Fibroblast of pulmonary artery (primary cell): ENCODE measurements around the gene GARS1.

Experiments used
- DNase-seq: peaks from one replicate; pipeline ENCODE4 v3.0.0-alpha.2; 2010; ENCODE audit warnings: low read depth
- H3K4me3 ChIP-seq: replicated peaks from 2 replicates; pipeline ENCODE4 v1.5.1; 2011; ENCODE audit warnings: low read depth, mild to moderate bottlenecking, control low read depth, low read length, moderate library complexity
- TF ChIP-seq, protein P1 (sequence below): IDR thresholded peaks from 2 replicates; pipeline ENCODE4 v1.5.1; 2011; ENCODE audit warnings: mild to moderate bottlenecking, control low read depth, low read length, inconsistent platforms; ENCODE audit errors: missing control alignments

The GARS1 gene

DNA sequence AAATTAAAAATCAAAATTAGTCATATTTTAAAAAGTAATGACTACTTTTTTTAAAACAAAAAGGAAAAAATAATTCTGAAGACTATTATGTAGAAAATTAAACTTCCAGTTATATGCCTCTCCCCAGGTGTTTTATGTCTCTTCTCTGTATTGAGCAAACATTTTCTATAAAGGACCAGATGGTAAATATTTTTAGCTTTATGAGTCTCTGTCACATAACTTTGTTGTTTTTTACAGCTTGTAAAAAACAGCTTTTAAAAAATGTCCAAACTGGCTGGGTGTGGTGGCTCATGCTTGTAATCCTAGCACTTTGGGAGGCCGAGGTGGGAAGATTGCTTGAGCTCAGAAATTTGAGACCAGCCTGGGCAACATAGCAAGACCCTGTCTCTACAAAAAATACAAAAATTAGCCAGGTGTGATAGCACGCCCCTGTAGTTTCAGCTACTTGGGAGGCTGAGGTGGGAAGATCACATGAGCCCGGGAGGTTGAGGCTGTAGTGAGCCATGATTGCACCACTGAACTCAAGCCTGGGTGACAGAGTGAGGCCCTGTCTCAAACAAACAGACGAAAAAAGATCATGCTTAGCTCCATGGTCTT is 23.5 kb downstream of the GARS1 start:
- TF ChIP-seq, protein P1, sequence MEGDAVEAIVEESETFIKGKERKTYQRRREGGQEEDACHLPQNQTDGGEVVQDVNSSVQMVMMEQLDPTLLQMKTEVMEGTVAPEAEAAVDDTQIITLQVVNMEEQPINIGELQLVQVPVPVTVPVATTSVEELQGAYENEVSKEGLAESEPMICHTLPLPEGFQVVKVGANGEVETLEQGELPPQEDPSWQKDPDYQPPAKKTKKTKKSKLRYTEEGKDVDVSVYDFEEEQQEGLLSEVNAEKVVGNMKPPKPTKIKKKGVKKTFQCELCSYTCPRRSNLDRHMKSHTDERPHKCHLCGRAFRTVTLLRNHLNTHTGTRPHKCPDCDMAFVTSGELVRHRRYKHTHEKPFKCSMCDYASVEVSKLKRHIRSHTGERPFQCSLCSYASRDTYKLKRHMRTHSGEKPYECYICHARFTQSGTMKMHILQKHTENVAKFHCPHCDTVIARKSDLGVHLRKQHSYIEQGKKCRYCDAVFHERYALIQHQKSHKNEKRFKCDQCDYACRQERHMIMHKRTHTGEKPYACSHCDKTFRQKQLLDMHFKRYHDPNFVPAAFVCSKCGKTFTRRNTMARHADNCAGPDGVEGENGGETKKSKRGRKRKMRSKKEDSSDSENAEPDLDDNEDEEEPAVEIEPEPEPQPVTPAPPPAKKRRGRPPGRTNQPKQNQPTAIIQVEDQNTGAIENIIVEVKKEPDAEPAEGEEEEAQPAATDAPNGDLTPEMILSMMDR, result no peak
- no peak overlapping the region for H3K4me3 ChIP-seq
- DNase-seq, result no peak

DNA sequence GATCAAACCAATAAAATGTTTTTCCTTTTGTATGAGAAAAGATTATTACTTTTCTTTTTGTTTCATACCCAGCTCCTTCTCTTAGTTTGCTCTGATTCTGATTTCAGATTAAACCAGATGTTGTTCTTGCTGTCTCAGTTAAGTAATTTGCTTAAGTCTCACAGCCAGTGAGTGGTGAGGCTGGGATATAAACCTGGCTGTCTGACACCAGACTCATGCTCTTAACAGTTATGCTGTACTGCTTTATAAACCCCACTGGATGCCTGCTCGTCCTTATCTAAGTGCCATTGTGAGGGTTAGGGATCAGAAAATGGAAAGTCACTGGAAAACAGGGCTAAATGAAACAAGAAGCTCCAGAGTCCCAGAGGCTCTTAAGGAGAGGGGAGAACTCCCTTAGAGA is 24.3 kb downstream of the GARS1 start:
- H3K4me3 ChIP-seq, result no peak overlapping the region
- TF ChIP-seq, protein P1, result no peak
- DNase-seq, result no peak

DNA sequence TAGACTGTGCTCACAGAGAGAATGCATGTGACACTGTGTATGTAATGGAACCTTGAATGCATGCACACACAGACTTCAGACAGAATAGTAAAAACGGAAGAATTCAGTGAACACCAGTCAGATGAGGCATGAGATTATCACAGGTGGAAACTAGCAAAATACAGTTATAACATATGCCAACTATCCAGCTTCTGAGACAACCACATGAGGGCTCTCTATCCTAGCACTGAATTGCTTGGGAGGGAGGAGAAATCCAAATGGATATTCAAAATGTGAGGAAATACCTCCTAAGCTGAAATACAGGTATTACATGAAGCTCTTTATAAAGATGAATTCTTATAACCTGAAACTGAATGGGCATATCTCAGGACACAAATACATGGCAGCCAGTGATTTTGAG is 30.6 kb downstream of the GARS1 start:
- TF ChIP-seq, protein P1, result no peak
- H3K4me3 ChIP-seq, result no peak overlapping the region
- DNase-seq, result no peak

DNA sequence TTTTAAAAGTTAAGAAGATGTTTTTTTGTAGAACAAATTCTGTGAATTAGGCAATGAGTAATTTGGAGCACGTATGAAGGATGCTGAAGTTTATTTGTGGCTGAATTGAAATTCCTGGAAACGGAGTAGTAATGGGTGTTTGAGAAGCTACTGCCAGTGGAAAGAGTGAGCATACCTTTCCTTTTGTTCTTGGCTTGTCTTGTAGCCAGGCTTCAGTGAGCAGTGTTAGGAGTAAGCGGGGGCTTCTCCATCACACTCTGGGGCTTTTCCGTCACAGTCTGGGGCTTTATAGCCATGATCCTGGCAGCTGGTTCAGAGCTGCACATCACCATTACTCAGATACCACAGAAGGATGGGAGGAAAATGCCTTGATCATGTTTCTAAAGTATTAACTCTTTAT is 32.3 kb downstream of the GARS1 start:
- DNase-seq, result no peak
- H3K4me3 ChIP-seq, result no peak overlapping the region
- TF ChIP-seq, protein P1, result no peak

DNA sequence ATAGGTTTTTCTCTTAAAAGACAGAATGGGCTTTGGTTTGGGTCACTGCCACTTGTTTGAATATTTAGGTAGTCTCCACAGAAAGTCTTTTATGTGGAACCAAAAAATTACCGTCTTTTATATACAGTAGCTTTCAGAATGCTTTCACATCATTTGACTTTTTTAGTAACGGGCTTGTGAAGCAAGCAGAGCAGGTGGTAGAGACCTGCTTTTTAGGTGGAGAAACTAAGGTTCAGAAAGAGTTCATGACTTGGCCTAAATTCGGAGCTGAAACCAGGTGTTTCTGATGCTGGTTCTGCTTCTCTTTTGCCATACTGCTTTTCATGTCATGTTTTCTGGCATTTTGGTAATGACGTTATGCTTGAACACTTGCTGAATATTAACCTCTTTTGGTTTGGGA is 36.3 kb downstream of the GARS1 start:
- DNase-seq, result no peak
- TF ChIP-seq, protein P1, result no peak
- no peak overlapping the region for H3K4me3 ChIP-seq

DNA sequence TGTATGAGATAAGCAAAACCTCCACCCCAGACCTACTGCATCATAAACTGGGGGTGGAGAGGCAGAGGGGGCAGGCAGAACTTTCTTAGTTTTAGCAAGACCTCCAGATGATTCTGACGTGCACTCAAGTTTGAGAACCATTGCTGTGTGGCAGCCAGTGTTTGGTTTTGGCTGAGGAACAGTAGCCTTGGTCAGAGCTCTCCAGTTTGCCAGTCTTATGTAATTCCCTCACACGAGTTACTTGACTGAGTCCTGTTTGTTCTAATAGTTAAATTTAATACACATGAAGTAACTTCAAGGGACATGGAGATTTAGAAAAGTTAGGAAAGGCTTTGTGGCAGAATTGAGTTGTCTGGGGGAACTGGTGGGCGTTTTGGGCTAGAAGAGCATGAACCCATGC is 38.5 kb downstream of the GARS1 start:
- no peak for DNase-seq
- TF ChIP-seq, protein P1, result no peak
- H3K4me3 ChIP-seq, result no peak overlapping the region

DNA sequence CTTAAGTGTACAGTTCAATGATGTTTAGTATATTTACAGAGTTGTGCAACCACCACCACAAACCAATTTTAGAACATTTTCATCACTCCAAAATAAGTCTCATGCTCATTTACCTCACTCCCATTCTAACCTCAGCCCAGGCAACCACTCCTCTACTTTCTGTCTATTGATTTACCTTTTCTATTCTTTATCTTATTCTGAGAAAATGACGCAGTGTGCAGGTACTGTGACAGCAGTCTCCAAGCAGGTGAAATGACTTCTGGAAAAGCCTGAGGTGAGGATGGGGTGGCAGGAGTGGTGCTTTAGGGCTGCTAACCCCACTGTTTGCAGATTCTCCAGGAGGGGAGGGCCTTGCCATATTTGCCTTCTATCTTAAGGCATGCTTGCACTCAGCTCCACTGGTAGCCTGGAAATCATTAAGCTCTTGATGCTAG is 39.5 kb downstream of the GARS1 start:
- TF ChIP-seq, protein P1, result no peak
- DNase-seq, result no peak
- no peak overlapping the region for H3K4me3 ChIP-seq
